ENCODE results near the gene STBD1. TPM values are rescaled to one million over a fixed set of nuclear protein-coding genes. Genes with fewer than 3 reads are reported as not detected.

STBD1 gene
- total and polyA plus RNA-seq, 2 experiments from 2014 or later, result 2.0 to 2.6 TPM

DNA sequence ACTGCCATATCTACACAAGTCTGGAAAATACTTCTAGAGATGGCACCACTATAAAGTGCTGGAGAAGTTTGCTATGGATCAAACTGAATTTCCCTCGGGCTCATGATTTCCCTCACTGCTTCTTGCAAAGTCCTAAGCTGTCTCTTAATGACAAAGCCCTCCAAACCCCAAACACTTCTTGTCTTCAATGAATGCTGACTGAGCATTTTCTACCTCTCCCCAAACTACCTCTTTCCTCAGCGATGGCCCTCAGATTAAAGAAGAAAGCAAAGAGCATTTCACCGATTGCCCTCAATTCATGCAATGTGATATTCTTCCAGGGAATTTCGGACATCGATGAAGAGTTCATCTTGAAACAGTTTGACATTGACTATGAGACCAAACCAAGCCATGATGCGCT, 35.3 kb upstream of the STBD1 start (continued):
- no peak for TF ChIP-seq EZH2 (IDR thresholded peaks at IDR 0.05; ENCODE audit: low read depth, unreplicated experiment)
- TF ChIP-seq JUNB (IDR thresholded peaks at IDR 0.05; ENCODE audit: unreplicated experiment), result no peak
- TF ChIP-seq, protein P1, sequence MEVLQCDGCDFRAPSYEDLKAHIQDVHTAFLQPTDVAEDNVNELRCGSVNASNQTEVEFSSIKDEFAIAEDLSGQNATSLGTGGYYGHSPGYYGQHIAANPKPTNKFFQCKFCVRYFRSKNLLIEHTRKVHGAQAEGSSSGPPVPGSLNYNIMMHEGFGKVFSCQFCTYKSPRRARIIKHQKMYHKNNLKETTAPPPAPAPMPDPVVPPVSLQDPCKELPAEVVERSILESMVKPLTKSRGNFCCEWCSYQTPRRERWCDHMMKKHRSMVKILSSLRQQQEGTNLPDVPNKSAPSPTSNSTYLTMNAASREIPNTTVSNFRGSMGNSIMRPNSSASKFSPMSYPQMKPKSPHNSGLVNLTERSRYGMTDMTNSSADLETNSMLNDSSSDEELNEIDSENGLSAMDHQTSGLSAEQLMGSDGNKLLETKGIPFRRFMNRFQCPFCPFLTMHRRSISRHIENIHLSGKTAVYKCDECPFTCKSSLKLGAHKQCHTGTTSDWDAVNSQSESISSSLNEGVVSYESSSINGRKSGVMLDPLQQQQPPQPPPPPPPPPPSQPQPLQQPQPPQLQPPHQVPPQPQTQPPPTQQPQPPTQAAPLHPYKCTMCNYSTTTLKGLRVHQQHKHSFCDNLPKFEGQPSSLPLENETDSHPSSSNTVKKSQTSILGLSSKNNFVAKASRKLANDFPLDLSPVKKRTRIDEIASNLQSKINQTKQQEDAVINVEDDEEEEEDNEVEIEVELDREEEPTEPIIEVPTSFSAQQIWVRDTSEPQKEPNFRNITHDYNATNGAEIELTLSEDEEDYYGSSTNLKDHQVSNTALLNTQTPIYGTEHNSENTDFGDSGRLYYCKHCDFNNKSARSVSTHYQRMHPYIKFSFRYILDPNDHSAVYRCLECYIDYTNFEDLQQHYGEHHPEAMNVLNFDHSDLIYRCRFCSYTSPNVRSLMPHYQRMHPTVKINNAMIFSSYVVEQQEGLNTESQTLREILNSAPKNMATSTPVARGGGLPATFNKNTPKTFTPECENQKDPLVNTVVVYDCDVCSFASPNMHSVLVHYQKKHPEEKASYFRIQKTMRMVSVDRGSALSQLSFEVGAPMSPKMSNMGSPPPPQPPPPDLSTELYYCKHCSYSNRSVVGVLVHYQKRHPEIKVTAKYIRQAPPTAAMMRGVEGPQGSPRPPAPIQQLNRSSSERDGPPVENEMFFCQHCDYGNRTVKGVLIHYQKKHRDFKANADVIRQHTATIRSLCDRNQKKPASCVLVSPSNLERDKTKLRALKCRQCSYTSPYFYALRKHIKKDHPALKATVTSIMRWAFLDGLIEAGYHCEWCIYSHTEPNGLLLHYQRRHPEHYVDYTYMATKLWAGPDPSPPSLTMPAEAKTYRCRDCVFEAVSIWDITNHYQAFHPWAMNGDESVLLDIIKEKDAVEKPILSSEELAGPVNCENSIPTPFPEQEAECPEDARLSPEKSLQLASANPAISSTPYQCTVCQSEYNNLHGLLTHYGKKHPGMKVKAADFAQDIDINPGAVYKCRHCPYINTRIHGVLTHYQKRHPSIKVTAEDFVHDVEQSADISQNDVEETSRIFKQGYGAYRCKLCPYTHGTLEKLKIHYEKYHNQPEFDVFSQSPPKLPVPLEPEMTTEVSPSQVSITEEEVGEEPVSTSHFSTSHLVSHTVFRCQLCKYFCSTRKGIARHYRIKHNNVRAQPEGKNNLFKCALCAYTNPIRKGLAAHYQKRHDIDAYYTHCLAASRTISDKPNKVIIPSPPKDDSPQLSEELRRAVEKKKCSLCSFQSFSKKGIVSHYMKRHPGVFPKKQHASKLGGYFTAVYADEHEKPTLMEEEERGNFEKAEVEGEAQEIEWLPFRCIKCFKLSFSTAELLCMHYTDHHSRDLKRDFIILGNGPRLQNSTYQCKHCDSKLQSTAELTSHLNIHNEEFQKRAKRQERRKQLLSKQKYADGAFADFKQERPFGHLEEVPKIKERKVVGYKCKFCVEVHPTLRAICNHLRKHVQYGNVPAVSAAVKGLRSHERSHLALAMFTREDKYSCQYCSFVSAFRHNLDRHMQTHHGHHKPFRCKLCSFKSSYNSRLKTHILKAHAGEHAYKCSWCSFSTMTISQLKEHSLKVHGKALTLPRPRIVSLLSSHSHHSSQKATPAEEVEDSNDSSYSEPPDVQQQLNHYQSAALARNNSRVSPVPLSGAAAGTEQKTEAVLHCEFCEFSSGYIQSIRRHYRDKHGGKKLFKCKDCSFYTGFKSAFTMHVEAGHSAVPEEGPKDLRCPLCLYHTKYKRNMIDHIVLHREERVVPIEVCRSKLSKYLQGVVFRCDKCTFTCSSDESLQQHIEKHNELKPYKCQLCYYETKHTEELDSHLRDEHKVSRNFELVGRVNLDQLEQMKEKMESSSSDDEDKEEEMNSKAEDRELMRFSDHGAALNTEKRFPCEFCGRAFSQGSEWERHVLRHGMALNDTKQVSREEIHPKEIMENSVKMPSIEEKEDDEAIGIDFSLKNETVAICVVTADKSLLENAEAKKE (CRISPR knock-in tag; IDR thresholded peaks at IDR 0.05), result no peak

DNA sequence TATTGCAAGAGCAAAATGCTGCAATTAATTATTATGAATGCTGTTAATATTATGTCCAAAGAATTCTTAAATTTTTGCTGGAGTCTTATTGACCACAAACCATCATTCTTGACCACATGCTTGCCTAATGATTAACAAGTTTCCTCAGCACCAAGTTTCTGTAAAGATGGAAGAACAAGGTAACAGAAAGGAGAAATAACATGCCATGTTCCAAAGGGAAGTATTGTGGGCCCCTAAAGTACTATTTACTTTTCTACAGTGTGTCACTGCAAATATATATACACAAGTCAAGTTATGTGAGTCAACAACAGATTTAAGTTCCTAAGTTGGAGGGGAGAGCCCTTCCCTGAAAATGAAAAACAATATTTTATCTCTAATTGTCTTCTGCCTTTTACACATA, 34.5 kb upstream of the STBD1 start:
- Mint-ChIP-seq H3K36me3 (ENCODE audit: low read depth) (no peaks in the 10 kb centered on the region), H3K27ac (no peak overlapping the region), H3K4me3 (no peak overlapping the region), H3K27me3 (ENCODE audit: insufficient read depth, low read depth, poor library complexity) (peaks cover 4% of the 10 kb centered on the region), H3K4me1 (no peaks in the 10 kb centered on the region), H3K9me3 (no peaks in the 10 kb centered on the region)
- TF ChIP-seq ZNF331 (CRISPR knock-in tag; IDR thresholded peaks at IDR 0.05; ENCODE audit: low read depth), result no peak
- TF ChIP-seq, protein P2, sequence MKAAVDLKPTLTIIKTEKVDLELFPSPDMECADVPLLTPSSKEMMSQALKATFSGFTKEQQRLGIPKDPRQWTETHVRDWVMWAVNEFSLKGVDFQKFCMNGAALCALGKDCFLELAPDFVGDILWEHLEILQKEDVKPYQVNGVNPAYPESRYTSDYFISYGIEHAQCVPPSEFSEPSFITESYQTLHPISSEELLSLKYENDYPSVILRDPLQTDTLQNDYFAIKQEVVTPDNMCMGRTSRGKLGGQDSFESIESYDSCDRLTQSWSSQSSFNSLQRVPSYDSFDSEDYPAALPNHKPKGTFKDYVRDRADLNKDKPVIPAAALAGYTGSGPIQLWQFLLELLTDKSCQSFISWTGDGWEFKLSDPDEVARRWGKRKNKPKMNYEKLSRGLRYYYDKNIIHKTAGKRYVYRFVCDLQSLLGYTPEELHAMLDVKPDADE (IDR thresholded peaks at IDR 0.05), result no peak
- TF ChIP-seq, protein P3, sequence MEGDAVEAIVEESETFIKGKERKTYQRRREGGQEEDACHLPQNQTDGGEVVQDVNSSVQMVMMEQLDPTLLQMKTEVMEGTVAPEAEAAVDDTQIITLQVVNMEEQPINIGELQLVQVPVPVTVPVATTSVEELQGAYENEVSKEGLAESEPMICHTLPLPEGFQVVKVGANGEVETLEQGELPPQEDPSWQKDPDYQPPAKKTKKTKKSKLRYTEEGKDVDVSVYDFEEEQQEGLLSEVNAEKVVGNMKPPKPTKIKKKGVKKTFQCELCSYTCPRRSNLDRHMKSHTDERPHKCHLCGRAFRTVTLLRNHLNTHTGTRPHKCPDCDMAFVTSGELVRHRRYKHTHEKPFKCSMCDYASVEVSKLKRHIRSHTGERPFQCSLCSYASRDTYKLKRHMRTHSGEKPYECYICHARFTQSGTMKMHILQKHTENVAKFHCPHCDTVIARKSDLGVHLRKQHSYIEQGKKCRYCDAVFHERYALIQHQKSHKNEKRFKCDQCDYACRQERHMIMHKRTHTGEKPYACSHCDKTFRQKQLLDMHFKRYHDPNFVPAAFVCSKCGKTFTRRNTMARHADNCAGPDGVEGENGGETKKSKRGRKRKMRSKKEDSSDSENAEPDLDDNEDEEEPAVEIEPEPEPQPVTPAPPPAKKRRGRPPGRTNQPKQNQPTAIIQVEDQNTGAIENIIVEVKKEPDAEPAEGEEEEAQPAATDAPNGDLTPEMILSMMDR (conservative IDR thresholded peaks at IDR 0.05; ENCODE audit: low read depth in 2 of 2), result no peak
- no peak overlapping the region for H3K4me3 ChIP-seq
- H3F3A ChIP-seq (replicated peaks; ENCODE audit: low read depth), result no peaks in the 10 kb centered on the region
- H4K20me1 ChIP-seq (replicated peaks; ENCODE audit: insufficient read depth), result no peaks in the 10 kb centered on the region
- H3K4me2 ChIP-seq, result no peak overlapping the region
- H3K9me2 ChIP-seq (ENCODE audit: insufficient read depth), result 0 out of 2 replicates have a peak, but pooled peaks cover 5% of the 10 kb centered on the region
- ATAC-seq (no peak), DNase-seq (ENCODE audit: low spot score) (no peak)
- no peaks in the 10 kb centered on the region for H3K27me3 ChIP-seq (ENCODE audit: insufficient read depth)
- H3K36me3 ChIP-seq (ENCODE audit: insufficient read depth), result no peaks in the 10 kb centered on the region
- no peaks in the 10 kb centered on the region for H3K79me2 ChIP-seq (replicated peaks; ENCODE audit: insufficient read depth)
- no peak overlapping the region for H2AFZ ChIP-seq
- no peak overlapping the region for H3K27ac ChIP-seq (ENCODE audit: low read depth)
- H3K4me1 ChIP-seq (ENCODE audit: insufficient read depth), result no peaks in the 10 kb centered on the region

All from GM23338 (cell line).